Activated CD4-positive, alpha-beta T cell treated with anti-CD3 and anti-CD28 coated beads, Interleukin-2, amount 10 ng/mL, durations not matched to agents 7 days and 5 days (primary cell): Measurements from ENCODE around the gene MARS1. TPM values are rescaled to one million over a fixed set of nuclear protein-coding genes. Genes with fewer than 3 reads are reported as not detected.
"Not testable (repeated sequence)": the region's sequence is repeated elsewhere in the genome, so short reads cannot be mapped to it uniquely, and the experiment has no call there.

Experiments
- CTCF ChIA-PET: fragments of 350-600 bp; sonication (Branson Sonifier 250); formaldehyde crosslinking; loops from one replicate; lab custom pipeline; 2021; ENCODE audit warnings: antibody characterized with exemption; lab: Charles Lee
- POLR2A ChIA-PET: fragments of 350-600 bp; sonication (Branson Sonifier 250); formaldehyde crosslinking; loops from one replicate; lab custom pipeline; 2021; ENCODE audit warnings: antibody characterized with exemption; lab: Charles Lee
- DNase-seq: peaks from one replicate; pipeline ENCODE4 v3.0.0-alpha.2; 2020
- H3K27ac Mint-ChIP-seq: one replicate; pipeline ENCODE4 v1.8.0; 2021; ENCODE audit warnings: mild to moderate bottlenecking, moderate library complexity, mixed read lengths
- H3K27me3 Mint-ChIP-seq: one replicate; pipeline ENCODE4 v1.8.0; 2021; ENCODE audit warnings: mixed read lengths
- H3K36me3 Mint-ChIP-seq: one replicate; pipeline ENCODE4 v1.8.0; 2021; ENCODE audit warnings: low read depth, mixed read lengths
- H3K4me1 Mint-ChIP-seq: one replicate; pipeline ENCODE4 v1.8.0; 2021; ENCODE audit warnings: mixed read lengths
- H3K4me3 Mint-ChIP-seq: one replicate; pipeline ENCODE4 v1.8.0; 2021; ENCODE audit warnings: mild to moderate bottlenecking, moderate library complexity, mixed read lengths
- H3K9me3 Mint-ChIP-seq: one replicate; pipeline ENCODE4 v1.8.0; 2021; ENCODE audit warnings: mixed read lengths
- total RNA-seq, 2 experiments: library from RNA; stranded (reverse); gene quantifications; one replicate each; pipeline ENCODE4 v1.2.3, GENCODE V29; 2021

MARS1 gene
- 100 to 1,000 TPM; 214 to 247 TPM for total RNA-seq

DNA sequence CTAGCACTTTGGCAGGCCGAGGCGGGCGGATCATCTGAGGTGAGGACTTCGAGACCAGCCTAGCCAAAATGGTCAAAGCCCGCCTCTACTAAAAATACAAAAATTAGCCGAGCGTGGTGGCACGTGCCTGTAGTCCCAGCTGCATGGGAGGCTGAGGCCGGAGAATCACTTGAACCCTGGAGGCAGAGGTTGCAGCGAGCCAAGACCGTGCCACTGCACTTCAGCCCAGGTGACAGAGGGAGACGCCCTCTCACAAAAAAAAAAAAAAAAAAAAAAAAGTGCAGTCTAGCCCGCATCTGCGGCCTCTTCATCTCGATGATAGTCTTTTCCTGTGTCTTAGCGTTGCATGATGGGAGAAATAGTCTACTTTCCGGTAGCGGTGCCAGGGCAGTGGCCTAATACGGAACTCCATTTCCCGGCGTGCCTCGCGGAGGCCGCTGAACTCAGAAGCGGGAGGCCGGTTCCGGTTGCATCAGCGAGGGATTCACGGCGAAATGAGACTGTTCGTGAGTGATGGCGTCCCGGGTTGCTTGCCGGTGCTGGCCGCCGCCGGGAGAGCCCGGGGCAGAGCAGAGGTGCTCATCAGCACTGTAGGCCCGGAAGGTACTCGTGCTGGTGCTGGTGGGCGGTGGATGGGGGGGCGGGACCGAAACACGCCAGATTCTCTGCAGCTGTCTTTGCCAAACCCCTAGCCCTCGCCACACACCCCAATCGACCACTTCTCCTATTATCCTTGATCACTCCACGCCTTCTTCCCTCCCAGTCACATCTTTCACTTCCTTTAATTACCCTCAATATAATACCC is at the start of gene MARS1:
MARS1 (plus strand) TSS at position 472 of the 805 bp plus-strand sequence; CDS start at position 495, 23 bp downstream.
- peak; percentile 96 for DNase-seq
- H3K27me3 Mint-ChIP-seq: no peaks in the 10 kb centered on the region
- CTCF ChIA-PET: interaction anchor here (1.0 kb wide), 1 partner anchor 29 kb away, joined by 5 read pairs; the partner anchor contains the start of gene GLI1
- H3K4me3 Mint-ChIP-seq: peak within 1 kb of the TSS; percentile 91
- H3K9me3 Mint-ChIP-seq: no peaks in the 10 kb centered on the region
- peaks cover 35% of the 10 kb centered on the region for H3K4me1 Mint-ChIP-seq
- H3K27ac Mint-ChIP-seq: peak within 1 kb of the TSS; percentile 91
- POLR2A ChIA-PET: no interaction called here
- H3K36me3 Mint-ChIP-seq: peaks cover 37% of the 10 kb centered on the region

DNA sequence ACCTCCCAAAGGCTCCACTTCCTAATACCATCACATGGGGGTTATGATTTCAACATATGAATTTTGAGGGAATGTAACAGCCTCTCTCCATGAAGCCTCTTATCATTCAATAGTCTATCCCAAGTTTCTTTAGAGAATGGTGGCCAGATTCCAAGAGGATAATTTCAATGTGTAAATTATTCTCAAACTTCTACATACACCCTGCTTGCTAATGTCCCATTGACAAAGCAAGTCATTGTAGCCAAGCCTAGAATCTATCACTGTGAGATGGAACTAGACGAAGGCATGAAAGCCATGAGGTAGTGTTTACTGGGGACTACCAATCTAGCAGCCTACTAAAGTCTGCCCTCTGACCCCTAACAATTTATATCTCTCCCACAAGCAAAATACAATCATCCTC is 49.5 kb upstream of the MARS1 start:
- no peak for DNase-seq
- peaks cover 3% of the 10 kb centered on the region for H3K36me3 Mint-ChIP-seq
- H3K4me1 Mint-ChIP-seq: peaks cover 5% of the 10 kb centered on the region
- CTCF ChIA-PET: interaction anchor here (2.8 to 4.5 kb wide), 2 partner anchors 14 to 20 kb away, joined by 13 to 28 read pairs; partner anchors contain the start of gene GLI1
- no peak overlapping the region for H3K27ac Mint-ChIP-seq
- POLR2A ChIA-PET: no interaction called here
- peaks cover 7% of the 10 kb centered on the region for H3K9me3 Mint-ChIP-seq
- peaks cover 11% of the 10 kb centered on the region for H3K27me3 Mint-ChIP-seq
- no peak overlapping the region for H3K4me3 Mint-ChIP-seq

DNA sequence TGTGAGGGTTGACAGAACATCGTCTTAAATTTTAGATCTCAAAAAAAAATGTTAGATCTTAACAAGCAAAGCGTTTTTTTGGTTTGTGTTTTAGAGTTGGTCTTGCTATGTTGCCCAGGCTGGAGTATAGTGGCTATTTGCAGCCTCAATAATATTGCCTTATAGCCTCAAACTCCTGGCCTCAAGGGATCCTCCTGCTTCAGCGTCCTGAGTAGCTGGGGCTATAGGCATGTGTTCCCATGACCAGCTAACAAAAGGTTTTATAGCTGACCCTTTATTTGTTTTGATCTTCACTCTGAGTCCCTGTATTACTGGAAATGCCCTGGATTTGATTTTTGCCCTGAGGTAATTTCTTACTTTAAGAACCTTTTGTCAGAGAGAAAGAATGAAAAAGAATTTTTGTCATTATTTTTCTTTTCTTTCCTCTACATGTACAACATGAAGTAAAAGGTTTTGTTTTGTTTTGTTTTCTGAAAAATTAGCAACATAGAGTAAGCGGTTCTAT is 48.1 kb upstream of the MARS1 start:
- Mint-ChIP-seq H3K27ac (no peak overlapping the region), H3K27me3 (peaks cover 11% of the 10 kb centered on the region), H3K4me3 (no peak overlapping the region), H3K9me3 (peaks cover 7% of the 10 kb centered on the region), H3K36me3 (peaks cover 3% of the 10 kb centered on the region), H3K4me1 (peaks cover 5% of the 10 kb centered on the region)
- ChIA-PET POLR2A (no interaction called here), CTCF (interaction anchor here (1.0 kb wide), 1 partner anchor 19 kb away, joined by 6 read pairs; the partner anchor contains the start of gene GLI1)
- DNase-seq: no peak

DNA sequence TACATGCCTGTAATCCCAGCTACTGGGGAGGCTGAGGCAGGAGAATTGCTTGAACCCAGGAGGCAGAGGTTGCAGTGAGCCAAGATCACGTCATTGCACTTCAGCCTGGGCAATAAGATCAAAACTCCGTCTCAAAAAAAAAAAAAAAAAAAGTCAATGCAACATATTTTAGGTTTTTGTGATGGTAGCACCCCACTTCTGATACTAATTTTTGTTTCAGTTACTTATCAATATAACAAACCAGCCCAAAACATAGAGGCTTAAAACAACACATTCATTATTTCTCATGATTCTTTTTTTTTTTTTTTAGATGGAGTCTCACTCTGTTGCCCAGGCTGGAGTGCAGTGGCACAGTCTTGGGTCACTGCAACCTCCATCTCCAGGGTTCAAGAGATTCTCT is 46.5 kb upstream of the MARS1 start:
- peaks cover 11% of the 10 kb centered on the region for H3K27me3 Mint-ChIP-seq
- not testable (repeated sequence) for H3K4me3 Mint-ChIP-seq, DNase-seq, H3K9me3 Mint-ChIP-seq, H3K36me3 Mint-ChIP-seq, H3K4me1 Mint-ChIP-seq, H3K27ac Mint-ChIP-seq
- CTCF ChIA-PET: interaction anchor here (4.1 kb wide), 1 partner anchor 18 kb away, joined by 15 read pairs; the partner anchor contains the start of gene GLI1
- POLR2A ChIA-PET: interaction anchor here (0.6 kb wide), 1 partner anchor 370 kb away, joined by 3 read pairs; no protein-coding TSS in a partner anchor

DNA sequence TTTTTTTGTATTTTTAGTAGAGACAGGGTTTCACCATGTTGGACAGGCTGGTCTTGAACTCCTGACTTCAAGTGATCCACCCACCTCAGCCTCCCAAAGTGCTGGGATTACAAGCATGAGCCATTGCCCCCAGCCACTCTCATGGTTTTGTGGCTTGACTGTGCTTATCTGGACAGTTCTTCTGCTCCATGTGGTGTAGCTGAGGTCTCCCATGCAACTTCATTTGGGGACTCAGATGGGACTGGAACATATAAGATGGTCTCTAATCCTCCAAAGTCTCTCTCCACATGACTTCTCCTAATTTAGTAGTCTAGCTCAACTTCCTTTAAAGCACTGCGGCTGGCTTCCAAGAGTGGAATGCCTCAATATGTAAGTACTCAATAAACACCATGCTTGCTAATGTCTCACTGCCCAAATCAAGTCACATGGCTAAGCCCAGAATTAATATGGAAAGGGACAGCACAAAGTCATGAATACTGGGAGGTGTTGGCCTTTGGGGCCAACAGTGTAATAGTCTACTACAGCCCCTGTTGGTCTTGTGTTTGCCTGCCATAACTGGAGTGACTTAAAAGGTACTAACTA is 45.9 kb upstream of the MARS1 start:
- peaks cover 11% of the 10 kb centered on the region for H3K27me3 Mint-ChIP-seq
- H3K27ac Mint-ChIP-seq: no peak overlapping the region
- H3K36me3 Mint-ChIP-seq: peaks cover 3% of the 10 kb centered on the region
- peaks cover 7% of the 10 kb centered on the region for H3K9me3 Mint-ChIP-seq
- H3K4me3 Mint-ChIP-seq: no peak overlapping the region
- CTCF ChIA-PET: interaction anchor here (4.1 to 4.2 kb wide), 2 partner anchors 13 to 17 kb away, joined by 15 to 31 read pairs; partner anchors contain the start of genes GLI1 and INHBE
- H3K4me1 Mint-ChIP-seq: no peaks in the 10 kb centered on the region
- POLR2A ChIA-PET: no interaction called here
- no peak for DNase-seq

DNA sequence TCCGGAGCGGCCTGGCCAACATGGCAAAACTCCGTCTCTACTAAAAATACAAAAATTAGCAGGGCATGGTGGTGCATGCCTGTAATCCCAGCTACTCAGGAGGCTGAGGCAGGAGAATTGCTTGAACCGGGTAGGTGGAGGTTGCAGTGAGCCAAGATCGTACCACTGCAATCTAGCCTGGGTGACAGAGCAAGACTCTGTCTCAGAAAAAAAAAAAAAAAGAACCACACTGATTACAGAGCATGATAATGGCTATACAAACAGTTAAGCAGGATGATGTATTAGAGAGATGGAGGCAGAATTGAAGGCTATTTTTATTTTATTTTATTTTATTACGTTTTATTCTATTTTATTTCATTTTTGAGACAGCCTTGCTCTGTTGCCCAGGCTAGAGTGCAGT is 43.5 kb upstream of the MARS1 start:
- H3K9me3 Mint-ChIP-seq, POLR2A ChIA-PET, H3K27me3 Mint-ChIP-seq, H3K27ac Mint-ChIP-seq, H3K4me1 Mint-ChIP-seq, H3K4me3 Mint-ChIP-seq, DNase-seq, H3K36me3 Mint-ChIP-seq: not testable (repeated sequence)
- CTCF ChIA-PET: interaction anchor here (1.7 to 4.2 kb wide), 3 partner anchors 10 to 15 kb away, joined by 3 to 31 read pairs (median 15); partner anchors contain the start of genes GLI1 and INHBE

DNA sequence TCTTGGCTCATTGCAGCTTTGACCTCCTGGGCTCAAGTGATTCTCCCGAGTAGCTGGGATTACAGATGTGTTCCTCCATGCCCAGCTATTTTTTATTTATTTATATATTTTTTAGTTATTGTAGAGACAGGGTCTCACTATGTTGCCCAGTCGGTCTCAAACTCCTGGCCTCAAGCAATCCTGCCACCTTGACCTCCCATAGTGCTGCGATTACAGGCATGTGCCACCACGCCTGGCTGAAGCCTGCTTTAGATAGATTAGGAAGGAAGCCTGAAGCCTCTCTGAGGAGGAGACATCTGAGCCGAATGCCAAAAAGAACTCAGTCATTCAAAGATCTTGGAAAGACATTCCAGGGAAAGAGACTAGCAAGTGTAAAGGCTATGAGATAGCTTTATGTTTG is 43.1 kb upstream of the MARS1 start:
- Mint-ChIP-seq H3K9me3 (peaks cover 7% of the 10 kb centered on the region), H3K36me3 (peaks cover 3% of the 10 kb centered on the region), H3K4me3 (no peak overlapping the region), H3K27ac (no peak overlapping the region), H3K27me3 (peaks cover 7% of the 10 kb centered on the region), H3K4me1 (no peaks in the 10 kb centered on the region)
- DNase-seq: no peak
- ChIA-PET POLR2A (no interaction called here), CTCF (interaction anchor here (1.7 to 4.2 kb wide), 3 partner anchors 10 to 14 kb away, joined by 3 to 31 read pairs (median 15); partner anchors contain the start of genes GLI1 and INHBE)

DNA sequence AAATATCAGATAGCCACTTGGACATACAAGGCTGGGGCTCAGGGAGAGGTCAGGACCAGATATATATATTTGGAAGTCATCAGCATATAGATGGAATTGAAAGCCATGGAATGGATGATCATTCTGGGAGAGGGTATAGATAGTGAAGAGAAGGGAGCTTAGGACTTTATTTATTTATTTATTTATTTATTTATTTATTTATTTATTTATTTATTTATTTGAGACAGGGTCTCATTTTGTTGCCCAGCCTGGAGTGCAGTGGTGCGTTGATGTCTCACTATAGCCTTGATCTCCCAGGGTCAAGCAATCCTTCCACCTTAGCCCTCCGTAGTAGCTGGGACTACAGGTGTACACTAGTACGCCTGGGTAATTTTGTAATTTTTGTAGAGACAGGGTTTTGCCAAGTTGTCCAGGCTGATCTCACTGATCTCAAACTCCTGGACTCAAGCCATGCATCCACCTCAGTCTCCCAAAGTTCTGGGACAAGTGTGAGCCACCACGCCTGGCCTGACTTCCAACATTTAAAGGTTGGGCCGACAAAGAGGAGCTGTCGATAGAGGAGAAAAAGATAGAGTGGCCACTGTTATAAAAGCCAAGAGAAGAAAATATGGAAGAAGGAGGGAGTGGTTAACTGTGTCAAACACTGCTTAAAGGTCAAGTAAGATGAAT is 41.4 kb upstream of the MARS1 start:
- H3K27me3 Mint-ChIP-seq: no peaks in the 10 kb centered on the region
- H3K36me3 Mint-ChIP-seq: no peaks in the 10 kb centered on the region
- no peaks in the 10 kb centered on the region for H3K4me1 Mint-ChIP-seq
- H3K4me3 Mint-ChIP-seq: no peak overlapping the region
- H3K27ac Mint-ChIP-seq: no peak overlapping the region
- POLR2A ChIA-PET: no interaction called here
- CTCF ChIA-PET: interaction anchor here (3.0 kb wide), 1 partner anchor 12 kb away, joined by 12 read pairs; no protein-coding TSS in a partner anchor
- DNase-seq: no peak
- H3K9me3 Mint-ChIP-seq: peaks cover 3% of the 10 kb centered on the region

DNA sequence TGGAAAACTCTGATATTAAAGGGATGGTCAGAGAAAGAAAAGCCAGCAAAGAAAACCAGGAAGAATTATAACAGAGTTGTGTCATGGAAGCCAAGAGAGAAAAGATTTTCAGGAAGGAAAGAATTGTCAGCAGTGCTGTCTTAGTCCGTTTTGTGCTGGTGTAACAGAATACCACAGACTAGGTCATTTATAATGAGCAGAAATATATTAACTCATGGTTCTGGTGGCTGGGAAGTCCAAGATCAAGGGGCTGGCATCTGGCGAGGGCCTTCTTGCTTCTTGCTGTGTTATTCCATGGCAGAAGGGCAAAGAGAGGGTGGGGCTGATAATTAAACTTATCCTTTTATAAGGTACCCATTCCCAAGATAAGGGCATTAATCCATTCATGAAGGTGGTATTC is 39.2 kb upstream of the MARS1 start:
- Mint-ChIP-seq H3K4me1 (no peaks in the 10 kb centered on the region), H3K27ac (no peak overlapping the region), H3K9me3 (no peaks in the 10 kb centered on the region), H3K27me3 (no peaks in the 10 kb centered on the region), H3K36me3 (no peaks in the 10 kb centered on the region), H3K4me3 (no peak overlapping the region)
- no peak for DNase-seq
- CTCF ChIA-PET: interaction anchor here (0.7 to 3.0 kb wide), 4 partner anchors 10 to 34 kb away, joined by 3 to 12 read pairs (median 3); no protein-coding TSS in a partner anchor
- POLR2A ChIA-PET: no interaction called here

DNA sequence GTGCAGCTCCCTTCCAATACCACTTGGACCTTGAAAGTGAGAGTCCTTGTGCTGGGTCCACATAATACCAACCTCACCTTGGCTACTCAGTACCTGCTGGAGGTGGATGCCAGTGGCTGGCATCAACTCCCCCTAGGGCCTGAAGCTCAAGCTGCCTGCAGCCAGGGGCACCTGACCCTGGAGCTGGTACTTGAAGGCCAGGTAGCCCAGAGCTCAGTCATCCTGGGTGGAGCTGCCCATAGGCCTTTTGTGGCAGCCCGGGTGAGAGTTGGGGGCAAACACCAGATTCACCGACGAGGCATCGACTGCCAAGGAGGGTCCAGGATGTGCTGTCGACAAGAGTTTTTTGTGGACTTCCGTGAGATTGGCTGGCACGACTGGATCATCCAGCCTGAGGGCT is 38.5 kb upstream of the MARS1 start:
- Mint-ChIP-seq H3K27me3 (no peaks in the 10 kb centered on the region), H3K36me3 (no peaks in the 10 kb centered on the region), H3K27ac (no peak overlapping the region), H3K9me3 (no peaks in the 10 kb centered on the region), H3K4me3 (no peak overlapping the region), H3K4me1 (no peaks in the 10 kb centered on the region)
- ChIA-PET CTCF (interaction anchor here (0.6 kb wide), 2 partner anchors 142 to 418 kb away, joined by 3 read pairs; no protein-coding TSS in a partner anchor), POLR2A (no interaction called here)
- no peak for DNase-seq

DNA sequence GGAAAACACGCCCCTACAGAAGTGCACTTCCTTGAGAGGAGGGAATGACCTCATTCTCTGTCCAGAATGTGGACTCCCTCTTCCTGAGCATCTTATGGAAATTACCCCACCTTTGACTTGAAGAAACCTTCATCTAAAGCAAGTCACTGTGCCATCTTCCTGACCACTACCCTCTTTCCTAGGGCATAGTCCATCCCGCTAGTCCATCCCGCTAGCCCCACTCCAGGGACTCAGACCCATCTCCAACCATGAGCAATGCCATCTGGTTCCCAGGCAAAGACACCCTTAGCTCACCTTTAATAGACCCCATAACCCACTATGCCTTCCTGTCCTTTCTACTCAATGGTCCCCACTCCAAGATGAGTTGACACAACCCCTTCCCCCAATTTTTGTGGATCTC is 37.8 kb upstream of the MARS1 start:
- CTCF ChIA-PET: interaction anchor here (0.6 to 1.3 kb wide), 6 partner anchors 9 to 235 kb away, joined by 3 to 10 read pairs (median 4); partner anchors contain the start of gene GLI1
- Mint-ChIP-seq H3K9me3 (no peaks in the 10 kb centered on the region), H3K27ac (no peak overlapping the region), H3K4me1 (no peaks in the 10 kb centered on the region), H3K36me3 (no peaks in the 10 kb centered on the region), H3K4me3 (no peak overlapping the region), H3K27me3 (no peaks in the 10 kb centered on the region)
- POLR2A ChIA-PET: no interaction called here
- no peak for DNase-seq

DNA sequence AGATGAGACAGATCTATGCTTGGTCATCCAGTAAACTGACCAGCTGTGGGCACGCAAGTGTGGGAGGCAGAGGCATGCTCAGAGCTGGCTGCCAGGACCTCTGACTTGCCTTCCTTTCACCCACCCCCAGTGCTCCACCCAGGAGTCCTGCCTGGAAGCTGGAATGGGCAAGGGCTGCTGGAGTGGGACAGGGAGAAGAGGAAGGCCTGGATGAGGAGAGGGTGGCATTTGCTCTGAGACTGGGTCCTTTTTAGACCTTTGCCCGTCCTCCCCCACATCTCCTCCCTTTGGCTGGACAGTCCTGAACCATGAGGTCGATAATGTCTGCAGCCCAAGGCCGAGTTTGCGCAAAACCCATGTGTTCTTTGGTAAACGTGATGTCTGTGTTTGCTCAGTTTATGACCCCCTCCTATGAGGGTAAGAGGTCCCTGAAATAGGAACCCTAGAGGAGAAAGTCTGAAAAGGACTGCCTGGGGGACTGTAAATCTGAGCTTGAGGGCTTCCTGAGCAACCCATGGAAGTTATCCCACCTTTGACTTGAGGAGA is 36.6 kb upstream of the MARS1 start:
- H3K4me1 Mint-ChIP-seq: peaks cover 11% of the 10 kb centered on the region
- no peaks in the 10 kb centered on the region for H3K9me3 Mint-ChIP-seq
- ChIA-PET CTCF (interaction anchor here (0.9 to 3.5 kb wide), 9 partner anchors 11 to 292 kb away, joined by 3 to 27 read pairs (median 5); partner anchors contain the start of gene INHBC), POLR2A (no interaction called here)
- no peak overlapping the region for H3K27ac Mint-ChIP-seq
- DNase-seq: no peak
- H3K36me3 Mint-ChIP-seq: no peaks in the 10 kb centered on the region
- no peak overlapping the region for H3K4me3 Mint-ChIP-seq
- H3K27me3 Mint-ChIP-seq: no peaks in the 10 kb centered on the region
